ENCODE data around the gene NRP1.
A peak's percentile ranks its signal among the peaks of the same experiment; 100 is the strongest.

The NRP1 gene

GRCh38 chr10:33260403-33261149 lies 73.9 kb downstream of the NRP1 start:
- DNase-seq (ENCODE audit: low spot score) = no peak

DNA sequence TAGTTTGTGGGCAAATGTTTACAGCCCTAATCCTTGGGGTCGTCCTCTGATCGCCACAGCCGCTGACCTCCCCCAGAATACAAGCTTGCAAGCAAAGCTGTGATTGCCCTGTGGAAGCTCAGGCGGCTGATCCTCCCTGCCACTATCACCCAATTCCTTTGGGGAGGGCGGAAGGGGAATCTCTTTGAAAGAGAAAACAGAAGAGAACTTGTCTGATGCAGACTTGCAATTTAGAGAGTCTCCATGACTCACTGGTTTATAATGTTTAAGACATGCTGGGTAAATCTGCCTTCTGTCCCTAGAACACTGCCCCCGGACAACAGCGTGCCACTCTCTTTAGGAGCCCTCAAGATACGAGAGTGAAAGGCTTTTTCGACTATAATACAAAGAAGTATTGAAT lies 75.5 kb downstream of the NRP1 start:
- DNase-seq (ENCODE audit: low spot score) = no peak

- no peak for DNase-seq (ENCODE audit: low spot score)
These were observed 76.9 kb downstream of the NRP1 start for GRCh38 chr10:33257439-33258080.

DNA sequence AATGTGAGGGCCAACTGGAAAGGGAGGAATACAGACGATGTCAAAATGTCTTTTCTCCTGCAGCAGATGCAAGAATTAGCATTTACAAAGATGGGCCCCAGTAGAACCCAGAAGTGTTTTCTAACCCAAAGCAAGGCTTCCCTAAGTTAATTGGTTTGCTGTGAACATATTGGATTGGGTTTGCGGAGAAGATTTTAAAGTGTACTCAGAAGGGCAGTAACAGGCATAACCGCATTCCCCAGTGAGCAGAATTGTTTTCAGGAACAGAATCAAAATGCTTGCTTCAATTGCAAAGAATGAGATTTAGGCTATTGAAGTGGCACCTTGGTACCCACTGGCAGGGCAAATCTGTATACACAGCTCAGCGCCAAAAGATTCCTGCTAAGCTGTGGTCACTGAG lies 78.0 kb downstream of the NRP1 start:
- no peak for DNase-seq (ENCODE audit: low spot score)

- DNase-seq (ENCODE audit: low spot score) = no peak
These were observed 79.8 kb downstream of the NRP1 start for GRCh38 chr10:33254556-33255160.

DNA sequence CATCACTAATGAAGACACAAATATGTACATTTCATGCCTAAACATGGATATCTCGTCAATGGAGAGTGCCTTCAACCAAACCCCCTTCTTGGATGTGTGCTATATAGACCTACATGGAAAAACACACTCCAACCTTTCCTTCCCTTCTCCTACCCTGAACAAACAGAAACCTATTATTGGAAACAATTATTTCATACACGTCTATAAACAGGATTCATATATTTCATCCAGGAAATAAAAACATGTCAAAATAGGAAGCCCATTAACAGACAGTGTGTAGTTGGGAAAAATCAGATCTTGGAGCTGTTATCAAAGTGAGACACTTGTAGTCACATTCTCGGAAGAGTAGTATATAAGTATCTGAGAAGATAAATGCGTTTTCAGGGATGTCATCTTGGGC lies 81.1 kb downstream of the NRP1 start:
- DNase-seq (ENCODE audit: low spot score) = no peak

GRCh38 chr10:33252794-33253203 lies 81.7 kb downstream of the NRP1 start:
- DNase-seq (ENCODE audit: low spot score) = peak; percentile 76

DNA sequence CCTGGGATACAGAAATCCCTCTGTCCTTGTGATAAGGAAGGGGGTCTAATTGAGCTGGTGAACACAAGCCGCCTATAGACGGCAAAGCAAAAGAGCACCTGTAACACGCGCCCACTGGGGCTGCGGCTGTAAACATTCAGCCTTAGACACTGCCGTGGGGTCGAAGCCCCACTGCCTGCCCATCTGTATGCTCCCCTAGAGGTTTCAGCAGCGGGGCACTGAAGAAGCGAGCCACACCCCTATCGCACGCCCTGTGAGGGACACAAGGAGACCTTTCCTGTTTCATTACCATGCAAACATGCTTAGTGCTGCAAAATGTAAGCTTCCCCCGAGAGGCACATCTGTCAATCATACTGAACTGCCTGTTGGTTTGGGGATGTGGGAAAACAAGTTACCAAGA lies 82.1 kb downstream of the NRP1 start:
- no peak for DNase-seq (ENCODE audit: low spot score)

GRCh38 chr10:33249659-33250345 lies 84.7 kb downstream of the NRP1 start:
- DNase-seq (ENCODE audit: low spot score) = peak; percentile 90

DNA sequence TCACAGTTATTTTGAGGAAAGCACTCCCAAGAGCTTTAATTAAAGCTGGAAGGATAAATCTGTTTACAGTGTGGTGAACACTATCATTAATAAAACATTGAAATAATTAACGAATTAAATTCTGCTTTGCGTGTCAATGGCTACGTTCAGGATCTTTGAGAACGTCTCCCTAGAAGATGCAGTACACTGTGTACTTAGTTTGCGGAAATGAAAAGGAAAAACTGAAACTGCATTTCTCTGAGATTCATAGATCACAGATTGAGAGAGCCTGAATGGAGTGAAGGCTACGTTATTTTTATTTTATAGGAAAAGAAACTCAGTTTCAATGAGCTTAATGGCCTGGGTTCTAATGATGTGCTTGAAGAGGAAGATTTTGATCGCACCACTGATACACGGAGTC lies 85.3 kb downstream of the NRP1 start:
- no peak for DNase-seq (ENCODE audit: low spot score)

DNA sequence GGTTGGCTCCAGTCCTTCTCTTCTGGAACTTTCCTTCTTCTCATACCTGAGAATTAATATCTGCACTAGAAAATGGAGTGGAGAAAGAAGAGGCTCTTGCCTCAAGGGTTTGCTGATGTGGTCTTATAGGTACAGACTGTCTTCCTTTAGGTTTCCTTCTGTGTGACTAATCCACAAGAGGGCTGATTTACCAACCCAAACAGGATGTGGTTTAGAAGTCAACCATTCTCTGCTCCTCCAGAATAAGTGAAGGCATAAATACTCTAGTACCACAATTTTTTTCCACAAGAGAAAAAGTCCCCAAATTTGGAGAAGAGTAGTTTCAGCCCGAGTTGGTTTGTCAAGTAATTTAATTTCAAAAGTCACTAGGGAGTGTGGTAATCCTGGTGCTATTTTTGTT lies 85.8 kb downstream of the NRP1 start:
- peak; percentile 80 for DNase-seq (ENCODE audit: low spot score)

- no peak for DNase-seq (ENCODE audit: low spot score)
These were observed 87.1 kb downstream of the NRP1 start for GRCh38 chr10:33247221-33247922.

DNA sequence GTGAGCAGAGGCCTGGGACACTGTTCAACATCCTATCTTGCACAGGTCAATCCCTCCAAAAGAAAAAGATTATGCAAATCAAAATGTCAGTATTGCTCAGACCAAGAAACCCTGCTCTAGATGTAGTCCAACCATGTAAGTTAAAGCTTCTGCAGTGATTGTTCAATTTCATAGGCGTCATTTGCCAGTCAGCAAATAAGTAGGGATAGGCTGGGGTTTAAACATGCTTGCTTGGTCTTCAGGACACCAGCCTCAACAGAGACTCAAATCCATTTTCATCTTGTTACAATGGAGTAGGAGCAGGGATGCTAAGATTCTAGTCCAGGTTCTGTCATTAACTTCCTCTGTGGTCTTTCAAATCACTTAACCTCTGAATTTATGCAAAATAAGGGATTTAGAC lies 89.1 kb downstream of the NRP1 start:
- no peak for DNase-seq (ENCODE audit: low spot score)

DNA sequence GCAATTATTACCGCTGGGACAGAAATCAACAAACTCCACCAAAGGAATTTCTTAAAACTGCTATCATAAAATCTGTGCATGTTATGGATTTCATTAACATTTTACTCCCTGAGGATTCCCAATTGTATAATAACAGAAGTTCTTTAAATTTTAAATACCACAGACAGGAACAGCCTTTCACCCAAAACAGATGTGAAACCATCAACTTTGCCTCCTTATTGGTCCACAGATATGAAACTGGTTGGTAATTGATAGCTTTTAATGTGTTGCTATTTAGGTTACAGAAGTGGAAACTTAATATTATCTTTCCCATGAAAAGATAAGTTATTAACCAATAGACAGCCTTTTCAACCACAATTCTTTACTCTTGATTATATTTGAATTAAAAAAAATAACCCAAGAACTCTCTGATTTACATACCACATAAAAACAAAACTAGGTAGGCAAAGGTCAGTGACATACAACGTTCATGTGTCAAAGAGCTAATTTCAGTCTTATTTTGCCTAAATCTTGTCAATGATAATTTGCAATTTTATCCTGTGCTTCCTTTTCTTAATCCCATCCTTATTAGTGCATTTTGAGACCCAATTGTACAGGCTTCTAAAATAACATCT lies 90.0 kb downstream of the NRP1 start:
- DNase-seq (ENCODE audit: low spot score) = no peak

- no peak for DNase-seq (ENCODE audit: low spot score)
These were observed 90.8 kb downstream of the NRP1 start for GRCh38 chr10:33243703-33244102.

DNA sequence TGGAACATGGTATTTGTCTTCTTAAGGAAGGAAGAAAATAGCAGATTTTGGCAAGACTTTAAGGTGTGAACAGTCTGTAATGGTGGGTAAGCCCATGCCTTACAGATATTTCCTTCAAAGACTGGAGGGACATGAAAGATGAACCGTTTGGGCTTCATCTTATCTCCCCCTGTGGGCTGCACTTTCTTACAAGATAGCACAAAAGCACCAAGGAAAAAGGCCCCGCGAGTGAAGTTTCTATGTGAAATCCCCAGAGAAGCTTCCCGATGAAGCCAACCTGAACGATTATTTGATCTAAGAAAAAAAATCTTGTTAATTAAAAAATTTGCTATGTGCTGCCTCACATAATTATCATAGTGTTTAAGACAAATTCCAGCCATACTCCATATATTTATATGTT lies 91.5 kb downstream of the NRP1 start:
- DNase-seq (ENCODE audit: low spot score) = no peak

DNA sequence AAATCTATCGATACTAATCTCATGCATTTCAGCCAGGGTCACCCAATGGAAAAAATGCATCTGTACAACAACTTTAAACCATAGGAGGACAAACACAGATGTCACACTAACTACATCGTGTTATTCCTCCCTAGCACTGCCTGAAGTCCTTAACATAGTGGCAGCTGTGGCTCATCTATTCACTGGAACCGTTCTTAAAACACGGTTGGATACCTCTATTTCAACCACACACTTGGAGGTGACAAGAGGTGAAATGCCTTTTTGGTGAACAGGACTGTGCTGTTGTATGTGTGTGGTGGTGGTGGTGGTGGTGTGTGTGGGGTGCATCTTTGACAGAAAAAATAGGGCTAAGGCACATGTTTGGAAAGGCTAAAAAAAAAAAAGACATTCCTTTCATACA lies 93.1 kb downstream of the NRP1 start:
- no peak for DNase-seq (ENCODE audit: low spot score)

GRCh38 chr10:33240931-33241330 lies 93.5 kb downstream of the NRP1 start:
- DNase-seq (ENCODE audit: low spot score) = no peak

DNA sequence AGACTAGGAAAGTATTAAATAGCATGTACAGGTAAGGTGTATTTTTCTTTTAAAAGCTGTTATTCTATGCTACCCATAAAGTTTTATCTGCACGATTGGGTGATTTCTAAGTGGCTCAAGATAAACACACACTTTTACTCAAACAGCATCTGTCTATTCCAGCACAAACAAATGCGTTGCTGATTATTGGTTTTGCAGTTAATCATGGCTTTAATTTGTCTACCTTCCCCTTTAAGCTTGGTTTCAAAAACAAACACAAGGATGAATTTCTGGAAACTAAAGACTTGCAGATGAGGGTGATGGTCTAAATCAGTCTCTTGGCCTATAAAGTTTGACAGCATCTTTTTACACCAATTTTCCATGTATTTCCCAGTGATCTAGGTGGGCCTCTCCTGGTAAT lies 94.2 kb downstream of the NRP1 start:
- DNase-seq (ENCODE audit: low spot score) = no peak

GRCh38 chr10:33239257-33239656 lies 95.2 kb downstream of the NRP1 start:
- no peak for DNase-seq (ENCODE audit: low spot score)

GRCh38 chr10:33238643-33239042 lies 95.8 kb downstream of the NRP1 start:
- no peak for DNase-seq (ENCODE audit: low spot score)

Measured in kidney capillary endothelial cell (primary cell).